ENCODE results near the gene CAMK2G.

CAMK2G gene

DNA sequence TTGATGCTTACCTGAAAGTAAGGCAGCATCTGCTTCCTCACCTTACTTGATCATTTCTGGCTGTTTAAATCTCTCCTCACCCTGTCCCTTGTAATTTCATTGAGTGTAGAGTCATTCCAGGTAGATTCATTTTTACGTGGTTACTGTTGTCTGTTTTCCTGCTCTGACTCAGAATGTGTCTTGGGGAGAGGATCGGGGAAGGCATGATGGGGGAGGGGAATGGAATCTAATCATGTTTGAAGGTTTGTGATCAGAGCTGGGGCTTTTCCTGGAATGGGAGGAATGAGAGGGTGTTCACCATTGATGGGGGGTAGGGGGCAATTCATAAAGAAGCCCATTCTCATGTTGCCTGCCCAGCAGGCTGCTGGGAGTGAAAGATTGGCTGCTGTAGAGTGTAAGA, 111.4 kb downstream of the CAMK2G start:
- no peak for DNase-seq
